ENCODE measurements around the gene PTX4. TPM values are rescaled to one million over a fixed set of nuclear protein-coding genes. Genes with fewer than 3 reads are reported as not detected.

Gene PTX4
- polyA plus RNA-seq, 3 donors: 0.19 TPM; not detected in 2

GRCh38 chr16:1448536-1449116 is 40.1 kb downstream of the PTX4 start:
- H3K4me3 Mint-ChIP-seq: no peak overlapping the region

GRCh38 chr16:1447965-1448364 is 40.8 kb downstream of the PTX4 start:
- Histone ChIP-seq H4K20me1 (ENCODE audit: insufficient read depth, low read length) (peaks cover 32% of the 10 kb centered on the region), H3K27me3 (ENCODE audit: control insufficient read depth in 2 of 2, insufficient read depth in 2 of 2, low read length in 2 of 2) (no peaks in the 10 kb centered on the region), H3K36me3 (replicated peaks in 1 of 2; ENCODE audit: control insufficient read depth in 1 of 2, insufficient read depth in 2 of 2, low read length in 2 of 2) (peaks cover 74% of the 10 kb centered on the region in 2 donors), H3K4me1 (ENCODE audit: control insufficient read depth in 1 of 2, insufficient read depth in 2 of 2, low read length in 2 of 2) (no peaks in the 10 kb centered on the region), H3K9me3 (replicated peaks in 1 of 2; ENCODE audit: control insufficient read depth in 1 of 2, insufficient read depth in 1 of 2, low read length in 2 of 2) (no peaks in the 10 kb centered on the region), H3K79me2 (ENCODE audit: insufficient read depth, low read length) (no peaks in the 10 kb centered on the region), H3K9ac (ENCODE audit: insufficient read depth, low read length, poor library complexity, severe bottlenecking) (no peak overlapping the region), H3K27ac (ENCODE audit: low read depth in 1 of 2, low read length in 2 of 2) (no peak overlapping the region), H2AFZ (ENCODE audit: insufficient read depth, low read depth, low read length, poor library complexity, severe bottlenecking) (no peak overlapping the region), H3K4me2 (replicated peaks; ENCODE audit: extremely low read depth, low read length, poor library complexity, severe bottlenecking) (no peak overlapping the region), H3K4me3 (replicated peaks in 1 of 3; ENCODE audit: low read depth in 2 of 3, low read length in 3 of 3) (no peak overlapping the region)
- no peak overlapping the region for H3K4me3 Mint-ChIP-seq
- H3K4me1 Mint-ChIP-seq: no peaks in the 10 kb centered on the region
- no peaks in the 10 kb centered on the region for H3K9me3 Mint-ChIP-seq
- intact Hi-C loops (cut with micrococcal nuclease): no loop called here
- no peak for TF ChIP-seq CTCF (IDR thresholded peaks at IDR 0.05)
- WGBS (ENCODE audit: insufficient coverage): 94% methylated on average over 11 of the region's 11 CpGs
- peaks cover 0 to 1% (median 0%) of the 10 kb centered on the region in 3 donors for H3K27me3 Mint-ChIP-seq (ENCODE audit: low read depth in 3 of 3)
- no peak for DNase-seq
- H3K36me3 Mint-ChIP-seq: peaks cover 44 to 62% of the 10 kb centered on the region in 2 donors
- H3K27ac Mint-ChIP-seq: peak overlapping the region in 1 of 7 donors; percentile 37

More at GRCh38 chr16:1448536-1449116, 40.1 kb downstream of the PTX4 start:
- H3K27ac Mint-ChIP-seq: peak overlapping the region in 1 of 7 donors; percentile 37
- H3K36me3 Mint-ChIP-seq: peaks cover 51 to 69% of the 10 kb centered on the region in 2 donors
- no peak overlapping the region for H3K4me3 ChIP-seq (replicated peaks in 1 of 3; ENCODE audit: low read depth in 2 of 3, low read length in 3 of 3)
- intact Hi-C loops (cut with micrococcal nuclease): no loop called here
- no peaks in the 10 kb centered on the region for H3K4me1 ChIP-seq (ENCODE audit: control insufficient read depth in 1 of 2, insufficient read depth in 2 of 2, low read length in 2 of 2)
- TF ChIP-seq CTCF (IDR thresholded peaks at IDR 0.05): no peak
- no peak overlapping the region for H3K27ac ChIP-seq (ENCODE audit: low read depth in 1 of 2, low read length in 2 of 2)
- peaks cover 0 to 1% (median 0%) of the 10 kb centered on the region in 3 donors for H3K27me3 Mint-ChIP-seq (ENCODE audit: low read depth in 3 of 3)
- WGBS (ENCODE audit: insufficient coverage): 95% methylated on average over 23 of the region's 30 CpGs
- no peak overlapping the region for H3K9ac ChIP-seq (ENCODE audit: insufficient read depth, low read length, poor library complexity, severe bottlenecking)
- no peak overlapping the region for H2AFZ ChIP-seq (ENCODE audit: insufficient read depth, low read depth, low read length, poor library complexity, severe bottlenecking)
- H3K4me2 ChIP-seq (replicated peaks; ENCODE audit: extremely low read depth, low read length, poor library complexity, severe bottlenecking): no peak overlapping the region
- no peaks in the 10 kb centered on the region for H3K27me3 ChIP-seq (ENCODE audit: control insufficient read depth in 2 of 2, insufficient read depth in 2 of 2, low read length in 2 of 2)
- no peaks in the 10 kb centered on the region for H3K4me1 Mint-ChIP-seq
- H3K9me3 Mint-ChIP-seq: no peaks in the 10 kb centered on the region
- no peak for DNase-seq
- peaks cover 80% of the 10 kb centered on the region in 2 donors for H3K36me3 ChIP-seq (replicated peaks in 1 of 2; ENCODE audit: control insufficient read depth in 1 of 2, insufficient read depth in 2 of 2, low read length in 2 of 2)
- peaks cover 32% of the 10 kb centered on the region for H4K20me1 ChIP-seq (ENCODE audit: insufficient read depth, low read length)
- no peaks in the 10 kb centered on the region for H3K9me3 ChIP-seq (replicated peaks in 1 of 2; ENCODE audit: control insufficient read depth in 1 of 2, insufficient read depth in 1 of 2, low read length in 2 of 2)
- H3K79me2 ChIP-seq (ENCODE audit: insufficient read depth, low read length): no peaks in the 10 kb centered on the region

Data from CD14-positive monocyte (primary cell).